AG08396 (cell line): Measurements from ENCODE around the gene HLA-DPA1.

Experiments used
- DNase-seq: peaks from one replicate; pipeline ENCODE4 v3.0.0; 2012; ENCODE audit warnings: low spot score, mixed read lengths

HLA-DPA1 gene

GRCh38 chr6:33088931-33089620 lies 15.6 kb upstream of the HLA-DPA1 start:
- no peak for DNase-seq

- no peak for DNase-seq
Observed at GRCh38 chr6:33088258-33088930, 14.9 kb upstream of the HLA-DPA1 start.

GRCh38 chr6:33085627-33086026 lies 12.2 kb upstream of the HLA-DPA1 start:
- no peak for DNase-seq

- peak; percentile 29 for DNase-seq
Observed at GRCh38 chr6:33082702-33083101, 9.3 kb upstream of the HLA-DPA1 start.

DNA sequence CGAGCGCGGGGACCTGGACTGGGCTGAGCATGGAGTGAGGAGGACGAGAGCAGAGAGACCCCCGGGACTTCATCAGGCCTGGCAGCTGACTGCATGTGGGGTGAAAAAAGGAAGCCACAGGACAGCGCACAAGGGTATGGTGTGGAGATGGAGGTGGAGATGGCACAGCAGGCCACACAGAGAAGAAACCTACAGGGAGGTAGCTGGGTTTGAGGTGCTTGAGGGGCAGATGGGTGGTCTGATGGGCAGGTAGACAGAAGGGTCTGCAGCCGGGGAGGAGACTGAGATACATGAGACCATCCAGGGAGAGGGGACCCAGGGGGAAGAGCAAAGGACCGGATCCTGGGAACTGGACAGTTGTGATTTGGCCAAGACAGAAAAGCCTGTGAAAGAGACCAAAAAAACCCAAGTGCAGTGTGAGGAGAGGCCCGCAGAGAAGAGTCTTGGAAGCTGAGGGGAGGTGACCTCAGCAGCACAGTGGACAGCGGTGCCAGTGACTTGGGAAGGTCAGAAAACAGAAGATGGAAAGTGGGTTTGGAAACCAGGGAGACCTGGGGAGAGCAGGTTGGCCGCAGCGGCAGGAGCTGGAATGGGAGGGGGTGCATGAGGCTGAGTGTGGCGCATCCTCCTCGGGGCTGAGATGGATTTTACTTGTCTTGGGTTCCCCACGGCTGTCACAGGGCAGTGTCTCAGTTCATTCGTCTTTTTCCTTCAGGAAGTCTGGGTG lies 7.8 kb upstream of the HLA-DPA1 start:
- no peak for DNase-seq

GRCh38 chr6:33080127-33081089 lies 7.0 kb upstream of the HLA-DPA1 start:
- DNase-seq = peak; percentile 77

DNA sequence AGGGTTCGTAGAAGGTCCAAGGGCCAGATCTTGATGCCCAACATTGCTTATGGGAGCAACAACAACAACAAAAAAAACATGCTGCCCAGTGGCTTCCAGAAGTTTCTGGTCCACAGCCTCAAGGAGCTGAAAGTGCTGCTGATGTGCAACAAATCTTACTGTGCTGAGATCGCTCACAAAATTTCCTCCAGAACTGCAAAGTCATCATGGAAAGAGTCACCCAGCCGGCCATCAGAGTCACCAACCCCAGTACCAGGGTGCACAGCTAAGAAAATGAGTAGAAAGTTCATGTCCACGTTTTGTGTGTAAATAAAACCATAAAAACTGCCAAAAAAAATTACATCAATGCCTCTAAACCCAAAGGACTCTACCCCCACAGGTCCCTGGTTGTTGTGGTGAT lies 6.1 kb upstream of the HLA-DPA1 start:
- no peak for DNase-seq

- no peak for DNase-seq
Observed at GRCh38 chr6:33078919-33079521, 5.6 kb upstream of the HLA-DPA1 start.

GRCh38 chr6:33078442-33078841 lies 5.0 kb upstream of the HLA-DPA1 start:
- no peak for DNase-seq

DNA sequence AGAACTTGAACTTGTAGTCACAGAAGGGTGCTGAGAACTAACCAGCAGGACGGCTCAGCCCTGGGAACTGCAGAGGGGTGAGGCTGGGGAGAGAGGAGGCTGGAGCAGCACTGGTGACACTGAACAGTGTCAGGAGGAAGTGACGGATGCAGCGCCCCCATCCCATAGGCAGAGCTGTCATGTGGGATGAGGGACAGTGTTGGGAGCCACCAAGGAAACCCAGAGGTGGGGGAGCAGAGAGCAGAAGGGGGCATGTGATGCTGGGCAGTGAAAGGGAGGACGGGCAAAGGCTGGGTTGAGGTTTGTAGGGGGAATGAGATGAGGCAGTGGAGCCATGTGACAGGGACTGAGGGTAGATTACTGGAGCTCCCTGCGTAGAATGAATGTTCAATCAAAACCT lies 4.5 kb upstream of the HLA-DPA1 start:
- no peak for DNase-seq

- no peak for DNase-seq
Observed at GRCh38 chr6:33076406-33076934, 3.0 kb upstream of the HLA-DPA1 start.

DNA sequence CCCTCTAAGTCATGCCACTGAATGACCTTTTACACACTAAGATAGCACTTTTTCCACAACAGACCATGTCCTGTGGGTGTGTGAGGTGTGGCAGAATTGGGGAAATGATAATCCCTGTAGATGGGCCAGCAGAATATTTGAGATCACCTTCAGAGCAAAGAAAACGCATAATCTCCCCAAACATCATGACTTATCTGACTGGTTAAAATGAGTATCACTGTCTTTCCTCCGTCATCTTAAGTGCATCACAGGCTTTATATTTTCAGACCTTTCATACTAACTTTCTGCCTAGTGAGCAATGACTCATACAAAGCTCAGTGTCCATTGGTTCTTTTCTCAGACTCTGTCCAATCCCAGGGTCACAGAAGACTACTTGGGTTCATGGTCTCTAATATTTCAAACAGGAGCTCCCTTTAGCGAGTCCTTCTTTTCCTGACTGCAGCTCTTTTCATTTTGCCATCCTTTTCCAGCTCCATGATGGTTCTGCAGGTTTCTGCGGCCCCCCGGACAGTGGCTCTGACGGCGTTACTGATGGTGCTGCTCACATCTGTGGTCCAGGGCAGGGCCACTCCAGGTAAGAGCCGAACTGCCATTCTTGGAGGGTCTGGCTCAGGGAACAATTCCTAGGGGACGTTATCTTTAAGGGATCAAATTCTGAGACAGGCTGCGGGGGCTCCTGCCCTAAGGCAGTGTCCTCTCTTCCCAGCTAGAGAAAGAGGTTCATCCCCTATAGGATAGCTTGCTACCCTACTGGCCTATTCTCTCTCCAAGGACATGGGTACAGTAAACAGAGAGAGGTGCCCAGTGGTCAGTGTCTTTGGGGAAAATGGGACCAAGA lies 2.3 kb upstream of the HLA-DPA1 start, which contains the start of gene HLA-DPB1:
TSS of gene HLA-DPB1 (plus strand) at position 423 of the 838 bp plus-strand sequence. CDS start at position 475, 52 bp downstream.
- peak; percentile 81 for DNase-seq

DNA sequence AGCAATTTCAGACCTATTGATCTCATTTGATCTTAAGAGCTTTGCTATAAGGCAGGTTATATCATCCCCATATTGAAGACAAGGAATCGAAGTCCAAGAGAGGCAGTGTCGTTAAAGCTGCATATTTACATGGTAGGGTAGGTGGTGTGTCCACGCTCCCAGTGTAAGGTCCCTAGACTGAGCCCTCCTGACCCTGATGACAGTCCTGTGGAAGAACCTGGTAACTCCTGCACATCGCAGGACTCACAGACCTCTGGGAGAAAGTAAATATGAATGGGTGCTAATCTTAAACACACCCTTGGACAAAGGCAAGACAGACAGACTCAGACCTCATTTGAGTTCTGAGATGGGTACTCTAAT lies 1.7 kb upstream of the HLA-DPA1 start:
- no peak for DNase-seq

GRCh38 chr6:33072508-33073100 lies 845 bp downstream of the HLA-DPA1 start:
- DNase-seq = no peak

DNA sequence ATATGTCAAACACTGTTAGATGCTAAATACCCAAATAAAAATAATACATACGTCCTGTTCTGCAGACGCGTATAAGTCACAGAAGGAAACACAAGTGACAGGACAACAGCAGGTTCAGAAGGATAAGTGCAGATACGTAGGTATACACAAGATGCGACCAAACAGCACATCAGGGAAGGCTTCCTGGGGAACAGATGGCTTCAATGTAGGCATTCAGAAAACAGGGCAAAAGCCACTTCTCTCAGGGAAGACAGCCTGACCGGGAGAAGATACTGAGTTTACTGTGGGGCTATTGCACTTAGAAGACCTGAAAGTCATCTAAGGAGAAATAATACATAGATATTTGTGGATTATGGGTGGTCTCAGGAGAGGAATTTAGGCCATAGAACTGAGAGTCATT lies 1.9 kb downstream of the HLA-DPA1 start:
- no peak for DNase-seq

DNA sequence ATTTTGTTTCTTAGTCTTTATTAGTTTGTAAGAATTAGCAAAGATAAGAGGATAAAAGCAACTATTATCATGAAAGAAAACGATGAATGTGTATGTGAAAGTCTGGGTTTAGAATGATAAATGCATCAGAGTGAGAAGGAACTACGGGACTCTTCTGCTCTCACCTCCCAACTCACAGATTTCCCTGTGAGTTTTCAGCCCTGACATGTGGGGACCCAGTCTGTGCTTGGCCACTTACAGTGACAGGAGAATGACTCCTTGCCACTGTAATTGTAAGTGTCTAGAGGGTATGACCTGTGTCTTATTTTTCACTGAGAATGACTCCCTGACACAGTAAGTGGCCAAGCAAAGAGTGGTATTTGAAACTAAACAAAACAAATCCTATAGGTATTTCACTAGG lies 2.5 kb downstream of the HLA-DPA1 start:
- DNase-seq = no peak

DNA sequence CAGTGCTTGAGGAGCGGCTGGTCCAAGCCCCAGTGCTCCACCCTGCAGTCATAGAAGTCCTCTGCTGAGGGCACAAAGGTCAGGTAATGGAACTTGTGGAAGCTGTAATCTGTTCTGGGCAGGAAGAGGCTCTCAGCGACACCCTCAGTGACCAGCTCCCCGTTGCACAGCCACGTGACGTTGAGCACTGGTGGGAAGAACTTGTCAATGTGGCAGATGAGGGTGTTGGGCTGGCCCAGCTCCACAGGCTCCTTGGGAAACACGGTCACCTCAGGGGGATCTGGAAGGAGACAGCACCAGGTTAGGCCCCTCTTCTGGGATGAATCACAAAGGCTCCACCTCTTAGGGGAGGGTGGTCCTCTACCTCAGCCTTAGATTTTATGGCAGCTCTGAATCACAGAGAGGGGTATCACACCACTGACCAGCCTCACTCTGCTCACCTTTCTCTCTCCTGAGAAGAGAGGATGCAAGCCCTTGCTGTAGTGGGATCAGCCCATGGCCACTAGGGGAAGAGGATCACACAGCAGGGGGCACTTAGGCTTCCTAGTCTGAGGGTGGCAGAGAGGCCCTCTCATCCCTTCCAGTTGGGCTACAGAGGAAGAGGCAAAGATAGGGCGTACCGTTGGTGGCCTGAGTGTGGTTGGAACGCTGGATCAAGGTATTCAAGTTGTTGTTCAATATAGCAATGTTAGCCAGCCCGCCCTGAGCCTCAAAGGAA lies 4.3 kb downstream of the HLA-DPA1 start:
- no peak for DNase-seq

DNA sequence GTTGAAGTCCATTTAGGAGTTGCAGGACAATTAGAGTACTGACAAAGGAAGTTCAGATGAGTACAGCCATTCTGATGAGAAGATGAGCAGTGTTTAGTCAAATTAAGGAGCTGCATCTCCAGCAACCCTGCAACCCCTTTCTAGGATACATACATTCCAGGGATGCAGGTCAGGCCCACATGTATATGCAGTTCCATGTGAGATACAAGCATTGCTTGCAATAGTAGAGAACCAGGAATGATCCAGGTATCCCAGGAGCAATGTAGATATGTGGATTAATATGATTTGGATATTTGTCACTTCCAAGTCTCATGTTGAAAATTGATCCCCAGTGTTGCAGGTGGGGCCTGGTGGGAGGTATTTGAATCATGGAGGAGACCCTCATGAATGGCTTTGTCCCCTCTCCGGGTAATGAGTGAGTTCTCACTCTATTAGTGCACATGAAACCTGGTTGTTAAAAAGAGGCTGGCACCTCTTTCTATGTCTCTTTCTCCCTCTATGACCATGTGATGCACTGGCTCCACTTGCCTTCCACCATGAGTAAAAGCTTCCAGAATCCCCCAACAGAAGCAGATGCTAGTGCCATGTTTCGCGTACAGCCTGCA lies 6.4 kb downstream of the HLA-DPA1 start:
- DNase-seq = no peak

- DNase-seq = no peak
Observed at GRCh38 chr6:33065312-33065711, 8.1 kb downstream of the HLA-DPA1 start.
